Putamen (tissue), 1 donor: ENCODE data around the gene TPSAB1.
A peak's percentile ranks its signal among the peaks of the same experiment; 100 is the strongest.
"Not testable (repeated sequence)": the region's sequence is repeated elsewhere in the genome, so short reads cannot be mapped to it uniquely, and the experiment has no call there.

ENCODE experiments used
- DNase-seq: peaks from one replicate; pipeline ENCODE4 v3.0.0-alpha.2; 2016; ENCODE audit warnings: low spot score

The TPSAB1 gene

GRCh38 chr16:1223355-1224214 is 16.9 kb upstream of the TPSAB1 start:
- peak; percentile 34 for DNase-seq

GRCh38 chr16:1224558-1224957 is 15.9 kb upstream of the TPSAB1 start:
- no peak for DNase-seq

GRCh38 chr16:1225051-1225451 is 15.5 kb upstream of the TPSAB1 start, which contains the start of gene TPSG1:
Gene TPSG1 (minus strand): TSS chr16:1225268. CDS start chr16:1225252, 16 bp downstream.
- no peak for DNase-seq

- not testable (repeated sequence) for DNase-seq
Observed at GRCh38 chr16:1225728-1226311, 14.7 kb upstream of the TPSAB1 start.

GRCh38 chr16:1226692-1227091 is 13.8 kb upstream of the TPSAB1 start:
- DNase-seq = not testable (repeated sequence)

GRCh38 chr16:1228227-1228626 is 12.3 kb upstream of the TPSAB1 start:
- DNase-seq = not testable (repeated sequence)

- DNase-seq = not testable (repeated sequence)
Observed at GRCh38 chr16:1229476-1229875, 11.0 kb upstream of the TPSAB1 start.

GRCh38 chr16:1230084-1230470 is 10.4 kb upstream of the TPSAB1 start, which contains the start of gene TPSB2:
Gene TPSB2 (minus strand): TSS chr16:1230184. CDS start chr16:1229951, 233 bp downstream.
- not testable (repeated sequence) for DNase-seq

- not testable (repeated sequence) for DNase-seq
Observed at GRCh38 chr16:1230471-1231212, 9.9 kb upstream of the TPSAB1 start.

- not testable (repeated sequence) for DNase-seq
Observed at GRCh38 chr16:1231301-1231700, 9.2 kb upstream of the TPSAB1 start.

GRCh38 chr16:1232049-1232748 is 8.3 kb upstream of the TPSAB1 start:
- not testable (repeated sequence) for DNase-seq

- DNase-seq = not testable (repeated sequence)
Observed at GRCh38 chr16:1236659-1237058, 3.8 kb upstream of the TPSAB1 start.

- DNase-seq = no peak
Observed at GRCh38 chr16:1237990-1238389, 2.5 kb upstream of the TPSAB1 start.

- not testable (repeated sequence) for DNase-seq
Observed at GRCh38 chr16:1238909-1239308, 1.6 kb upstream of the TPSAB1 start.

- not testable (repeated sequence) for DNase-seq
Observed at GRCh38 chr16:1239575-1239974, 930 bp upstream of the TPSAB1 start.

- not testable (repeated sequence) for DNase-seq
Observed at GRCh38 chr16:1241081-1241480, 576 bp downstream of the TPSAB1 start.

GRCh38 chr16:1243363-1243762 is 2.9 kb downstream of the TPSAB1 start:
- not testable (repeated sequence) for DNase-seq

- DNase-seq = not testable (repeated sequence)
Observed at GRCh38 chr16:1243907-1244850, 3.7 kb downstream of the TPSAB1 start.

- no peak for DNase-seq
Observed at GRCh38 chr16:1244881-1245280, 4.4 kb downstream of the TPSAB1 start.

GRCh38 chr16:1245452-1246020 is 5.0 kb downstream of the TPSAB1 start:
- no peak for DNase-seq
